ENCODE results near the gene PDS5B. TPM values are rescaled to one million over a fixed set of nuclear protein-coding genes. Genes with fewer than 3 reads are reported as not detected.

The PDS5B gene
- total and polyA plus RNA-seq, 2 donors from 2014 or later, result 6.9 to 41.2 TPM

DNA sequence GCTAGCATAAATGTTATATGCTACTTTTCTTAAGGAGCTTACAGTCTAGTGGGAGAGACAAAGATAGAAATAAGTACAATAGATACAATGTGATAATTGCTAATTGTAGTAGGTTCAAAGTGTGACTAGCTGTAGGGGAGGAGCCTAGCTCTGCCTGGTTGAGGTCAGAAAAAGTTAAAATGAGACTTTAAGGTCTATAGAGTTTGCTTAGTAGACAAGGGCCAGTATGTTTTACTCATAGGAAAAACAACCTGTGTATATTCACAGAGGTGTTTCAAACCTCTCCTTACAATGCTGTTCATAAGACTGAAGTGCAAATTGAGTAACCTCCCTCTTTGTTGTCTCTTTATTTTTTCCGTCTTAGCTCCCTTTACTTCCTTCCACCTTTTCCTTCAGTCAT lies 56.1 kb downstream of the PDS5B start:
- no peak for FAIRE-seq
- Histone ChIP-seq H3K27ac (ENCODE audit: low read depth in 2 of 2, low read length in 2 of 2) (no peak overlapping the region), H3K36me3 (ENCODE audit: control insufficient read depth in 2 of 3, insufficient read depth in 3 of 3, low read length in 3 of 3) (no peaks in the 10 kb centered on the region), H3K9me3 (ENCODE audit: control insufficient read depth in 2 of 3, insufficient read depth in 1 of 3, low read length in 3 of 3) (no peaks in the 10 kb centered on the region), H3K27me3 (ENCODE audit: control insufficient read depth, insufficient read depth, low read length) (no peaks in the 10 kb centered on the region), H3K9ac (ENCODE audit: low read length in 3 of 3) (no peak overlapping the region), H3K4me1 (ENCODE audit: control insufficient read depth in 2 of 3, insufficient read depth in 2 of 3, low read depth in 1 of 3, low read length in 3 of 3) (peaks cover 0 to 4% (median 3%) of the 10 kb centered on the region in 3 donors), H3K4me3 (ENCODE audit: low read length in 3 of 3) (no peak overlapping the region)
- TF ChIP-seq, protein P1, sequence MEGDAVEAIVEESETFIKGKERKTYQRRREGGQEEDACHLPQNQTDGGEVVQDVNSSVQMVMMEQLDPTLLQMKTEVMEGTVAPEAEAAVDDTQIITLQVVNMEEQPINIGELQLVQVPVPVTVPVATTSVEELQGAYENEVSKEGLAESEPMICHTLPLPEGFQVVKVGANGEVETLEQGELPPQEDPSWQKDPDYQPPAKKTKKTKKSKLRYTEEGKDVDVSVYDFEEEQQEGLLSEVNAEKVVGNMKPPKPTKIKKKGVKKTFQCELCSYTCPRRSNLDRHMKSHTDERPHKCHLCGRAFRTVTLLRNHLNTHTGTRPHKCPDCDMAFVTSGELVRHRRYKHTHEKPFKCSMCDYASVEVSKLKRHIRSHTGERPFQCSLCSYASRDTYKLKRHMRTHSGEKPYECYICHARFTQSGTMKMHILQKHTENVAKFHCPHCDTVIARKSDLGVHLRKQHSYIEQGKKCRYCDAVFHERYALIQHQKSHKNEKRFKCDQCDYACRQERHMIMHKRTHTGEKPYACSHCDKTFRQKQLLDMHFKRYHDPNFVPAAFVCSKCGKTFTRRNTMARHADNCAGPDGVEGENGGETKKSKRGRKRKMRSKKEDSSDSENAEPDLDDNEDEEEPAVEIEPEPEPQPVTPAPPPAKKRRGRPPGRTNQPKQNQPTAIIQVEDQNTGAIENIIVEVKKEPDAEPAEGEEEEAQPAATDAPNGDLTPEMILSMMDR (IDR thresholded peaks at IDR 0.05; ENCODE audit: borderline replicate concordance, extremely low read depth, insufficient read depth), result no peak
- intact Hi-C loops (cut with DNase I), result no loop called here
- no peak for DNase-seq

DNA sequence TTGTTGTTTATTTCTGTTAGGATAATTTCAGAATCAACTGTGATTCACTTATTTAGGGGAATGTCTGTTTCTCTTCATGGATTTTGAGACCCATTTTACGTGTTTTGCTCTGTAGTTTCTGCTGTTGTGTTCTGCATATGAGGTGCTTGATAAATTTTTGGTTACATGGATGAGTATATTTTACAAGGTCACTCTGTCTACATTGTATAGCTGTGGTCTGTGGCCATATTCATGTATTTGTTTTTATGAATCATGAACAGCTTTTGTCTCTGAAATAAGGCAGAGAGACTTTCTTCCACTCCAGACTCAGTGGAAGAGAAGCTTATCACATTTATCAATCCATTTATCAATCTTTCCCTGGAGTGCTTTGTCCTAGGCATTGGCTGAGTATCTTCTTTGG lies 56.6 kb downstream of the PDS5B start:
- DNase-seq (no peak), FAIRE-seq (no peak)
- no peaks in the 10 kb centered on the region for H3K36me3 ChIP-seq (ENCODE audit: control insufficient read depth in 2 of 3, insufficient read depth in 3 of 3, low read length in 3 of 3)
- no peak overlapping the region for H3K4me3 ChIP-seq (ENCODE audit: low read length in 3 of 3)
- TF ChIP-seq, protein P1 (IDR thresholded peaks at IDR 0.05; ENCODE audit: borderline replicate concordance, extremely low read depth, insufficient read depth), result no peak
- intact Hi-C loops (cut with DNase I), result no loop called here
- no peak overlapping the region for H3K9ac ChIP-seq (ENCODE audit: low read length in 3 of 3)
- no peaks in the 10 kb centered on the region for H3K9me3 ChIP-seq (ENCODE audit: control insufficient read depth in 2 of 3, insufficient read depth in 1 of 3, low read length in 3 of 3)
- H3K27me3 ChIP-seq (ENCODE audit: control insufficient read depth, insufficient read depth, low read length), result no peaks in the 10 kb centered on the region
- no peak overlapping the region for H3K27ac ChIP-seq (ENCODE audit: low read depth in 2 of 2, low read length in 2 of 2)
- peaks cover 0 to 4% (median 3%) of the 10 kb centered on the region in 3 donors for H3K4me1 ChIP-seq (ENCODE audit: control insufficient read depth in 2 of 3, insufficient read depth in 2 of 3, low read depth in 1 of 3, low read length in 3 of 3)

DNA sequence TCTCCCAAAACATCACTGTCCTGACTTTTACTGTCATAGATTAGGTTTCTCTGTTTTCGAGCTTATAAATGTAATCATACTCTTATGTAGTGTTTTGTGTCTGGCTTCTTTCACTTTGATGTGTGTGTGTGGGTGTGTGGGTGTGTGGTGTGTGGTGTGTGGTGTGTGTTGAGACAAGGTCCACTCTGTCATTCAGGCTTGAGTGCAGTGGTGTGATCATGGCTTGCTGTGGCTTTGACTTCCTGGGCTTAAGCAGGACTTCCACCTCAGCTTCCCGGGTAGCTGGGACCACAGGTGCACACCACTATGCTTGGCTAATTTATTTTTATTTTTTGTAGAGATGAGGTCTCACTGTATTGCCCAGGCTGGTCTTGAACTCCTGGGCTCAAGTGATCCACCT lies 59.6 kb downstream of the PDS5B start:
- Histone ChIP-seq H3K36me3 (ENCODE audit: control insufficient read depth in 2 of 3, insufficient read depth in 3 of 3, low read length in 3 of 3) (no peaks in the 10 kb centered on the region), H3K4me1 (ENCODE audit: control insufficient read depth in 2 of 3, insufficient read depth in 2 of 3, low read depth in 1 of 3, low read length in 3 of 3) (peaks cover 0 to 6% (median 4%) of the 10 kb centered on the region in 3 donors), H3K9me3 (ENCODE audit: control insufficient read depth in 2 of 3, insufficient read depth in 1 of 3, low read length in 3 of 3) (no peaks in the 10 kb centered on the region), H3K27me3 (ENCODE audit: control insufficient read depth, insufficient read depth, low read length) (no peaks in the 10 kb centered on the region), H3K4me3 (ENCODE audit: low read length in 3 of 3) (no peak overlapping the region), H3K9ac (ENCODE audit: low read length in 3 of 3) (no peak overlapping the region), H3K27ac (ENCODE audit: low read depth in 2 of 2, low read length in 2 of 2) (no peak overlapping the region)
- no peak for FAIRE-seq
- DNase-seq, result no peak
- intact Hi-C loops (cut with DNase I), result no loop called here
- TF ChIP-seq, protein P1 (IDR thresholded peaks at IDR 0.05; ENCODE audit: borderline replicate concordance, extremely low read depth, insufficient read depth), result no peak

DNA sequence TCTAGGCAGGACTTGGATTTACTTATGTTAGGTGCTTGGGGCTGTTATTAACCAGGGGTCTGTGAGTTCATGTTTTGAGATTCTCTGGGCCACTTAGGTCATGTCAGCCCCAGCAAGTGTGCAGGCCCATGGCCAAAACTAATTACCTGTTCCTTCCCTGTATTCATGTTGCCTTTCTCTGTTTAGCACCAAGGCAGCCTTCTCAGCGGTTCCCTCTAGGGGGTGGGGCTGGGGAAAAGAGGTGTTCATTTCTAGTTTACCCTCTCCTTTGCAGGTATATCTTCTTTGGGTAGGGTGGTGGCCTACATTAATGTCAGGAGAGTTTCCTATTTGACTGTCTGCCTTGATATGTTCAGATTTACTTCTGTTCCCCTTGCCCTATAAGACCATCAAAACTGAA lies 61.7 kb downstream of the PDS5B start:
- intact Hi-C loops (cut with DNase I), result no loop called here

More for the DNA sequence above, 61.7 kb downstream of the PDS5B start:
- DNase-seq (no peak), FAIRE-seq (no peak)
- Histone ChIP-seq H3K4me1 (ENCODE audit: control insufficient read depth in 2 of 3, insufficient read depth in 2 of 3, low read depth in 1 of 3, low read length in 3 of 3) (peaks cover 0 to 4% (median 3%) of the 10 kb centered on the region in 3 donors), H3K9ac (ENCODE audit: low read length in 3 of 3) (no peak overlapping the region), H3K4me3 (ENCODE audit: low read length in 3 of 3) (no peak overlapping the region), H3K27ac (ENCODE audit: low read depth in 2 of 2, low read length in 2 of 2) (no peak overlapping the region), H3K36me3 (ENCODE audit: control insufficient read depth in 2 of 3, insufficient read depth in 3 of 3, low read length in 3 of 3) (no peaks in the 10 kb centered on the region), H3K9me3 (ENCODE audit: control insufficient read depth in 2 of 3, insufficient read depth in 1 of 3, low read length in 3 of 3) (no peaks in the 10 kb centered on the region), H3K27me3 (ENCODE audit: control insufficient read depth, insufficient read depth, low read length) (no peaks in the 10 kb centered on the region)
- TF ChIP-seq, protein P1 (IDR thresholded peaks at IDR 0.05; ENCODE audit: borderline replicate concordance, extremely low read depth, insufficient read depth), result no peak
